ENCODE data around the gene DUSP6.
A peak's percentile ranks its signal among the peaks of the same experiment; 100 is the strongest.

The DUSP6 gene

DNA sequence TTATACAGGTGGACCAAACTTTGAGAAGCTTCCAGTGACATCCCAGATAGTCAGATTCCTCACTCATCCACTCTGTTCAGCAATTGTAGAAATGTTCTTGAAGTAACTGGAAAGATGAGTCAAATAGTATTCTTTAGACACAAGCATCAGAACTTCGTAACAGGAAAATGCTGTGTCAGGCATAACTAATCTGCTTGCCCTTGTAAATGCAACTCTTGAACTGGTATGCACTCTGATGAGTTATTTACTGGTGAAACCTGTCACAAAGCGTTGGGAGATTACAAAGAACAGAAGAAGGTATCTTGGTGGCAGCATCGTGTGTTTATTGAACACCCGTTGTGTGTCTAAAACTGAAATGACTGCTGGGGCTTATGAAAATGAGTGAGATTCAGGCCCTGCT, 10.8 kb upstream of the DUSP6 start:
- H3K36me3 Mint-ChIP-seq: no peaks in the 10 kb centered on the region
- no peak overlapping the region for H3K27ac Mint-ChIP-seq
- no peaks in the 10 kb centered on the region for H3K9me3 Mint-ChIP-seq
- no peak overlapping the region for H3K4me3 Mint-ChIP-seq
- no peaks in the 10 kb centered on the region for H3K4me1 Mint-ChIP-seq
- H3K27me3 Mint-ChIP-seq: peaks cover 2% of the 10 kb centered on the region

DNA sequence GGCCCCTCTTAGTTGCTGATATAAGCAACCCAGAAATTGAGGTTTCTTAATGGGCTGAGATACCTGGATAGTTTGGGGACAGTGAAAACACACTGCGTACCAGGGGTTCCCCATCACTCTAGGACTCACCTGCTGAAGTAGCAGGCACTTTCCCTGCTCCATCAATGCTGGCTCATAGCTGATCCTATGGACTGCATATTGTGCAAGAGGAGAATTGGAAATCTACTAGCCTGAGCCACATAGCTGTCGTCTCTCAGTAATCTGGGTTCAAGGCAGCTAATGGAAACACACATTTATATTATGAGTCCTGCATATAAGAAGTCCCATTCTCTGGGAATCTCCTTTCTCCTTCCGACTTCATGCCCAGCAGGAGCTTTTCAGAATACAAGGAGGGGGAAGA, 7.3 kb upstream of the DUSP6 start:
- peaks cover 2% of the 10 kb centered on the region for H3K27me3 Mint-ChIP-seq
- H3K4me3 Mint-ChIP-seq: no peak overlapping the region
- H3K27ac Mint-ChIP-seq: no peak overlapping the region
- H3K4me1 Mint-ChIP-seq: peaks cover 14% of the 10 kb centered on the region
- no peaks in the 10 kb centered on the region for H3K36me3 Mint-ChIP-seq
- H3K9me3 Mint-ChIP-seq: no peaks in the 10 kb centered on the region

DNA sequence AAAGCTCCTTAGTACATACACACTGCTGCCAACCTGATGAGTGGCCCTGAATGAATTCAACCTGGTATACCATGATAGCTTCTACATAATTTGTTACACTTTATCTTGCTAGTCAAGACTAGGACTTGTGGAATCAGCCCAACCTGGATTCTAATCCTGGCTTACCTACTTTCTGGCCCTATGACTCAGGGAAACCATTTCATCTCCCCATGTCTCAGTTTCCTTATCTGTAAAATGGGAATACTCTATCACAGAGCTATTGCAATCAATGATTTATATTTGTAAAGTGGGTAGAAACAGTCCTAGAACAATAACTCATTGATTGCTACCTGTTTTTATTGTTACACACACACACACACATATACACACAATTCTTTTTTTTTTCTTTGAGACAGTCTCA, 6.5 kb upstream of the DUSP6 start:
- no peaks in the 10 kb centered on the region for H3K36me3 Mint-ChIP-seq
- H3K9me3 Mint-ChIP-seq: no peaks in the 10 kb centered on the region
- peaks cover 2% of the 10 kb centered on the region for H3K27me3 Mint-ChIP-seq
- H3K4me1 Mint-ChIP-seq: peaks cover 19% of the 10 kb centered on the region
- no peak overlapping the region for H3K4me3 Mint-ChIP-seq
- H3K27ac Mint-ChIP-seq: no peak overlapping the region

DNA sequence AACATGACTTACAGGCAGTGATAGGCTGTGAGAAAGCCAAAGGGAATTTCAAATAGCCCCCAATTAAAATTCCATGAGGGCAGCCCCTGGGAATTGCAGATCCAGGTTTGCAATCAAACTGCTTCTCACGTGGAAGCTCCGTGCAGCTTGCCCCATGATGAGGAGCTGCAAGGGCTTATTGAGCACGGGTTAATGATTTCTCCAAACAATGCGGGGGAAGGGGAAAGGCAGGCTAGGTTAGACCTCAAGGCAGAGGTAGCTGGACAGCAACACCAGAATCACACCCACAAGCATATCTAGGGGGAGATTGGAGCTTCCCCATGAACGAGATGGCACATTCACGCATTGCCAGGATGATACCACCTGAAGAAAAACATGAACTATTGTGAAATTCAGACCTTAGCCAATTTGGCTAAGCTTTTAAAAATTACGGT, 5.0 kb upstream of the DUSP6 start:
- Mint-ChIP-seq H3K9me3 (no peaks in the 10 kb centered on the region), H3K27ac (no peak overlapping the region), H3K4me1 (peaks cover 23% of the 10 kb centered on the region), H3K4me3 (no peak overlapping the region), H3K27me3 (peaks cover 2% of the 10 kb centered on the region), H3K36me3 (no peaks in the 10 kb centered on the region)

DNA sequence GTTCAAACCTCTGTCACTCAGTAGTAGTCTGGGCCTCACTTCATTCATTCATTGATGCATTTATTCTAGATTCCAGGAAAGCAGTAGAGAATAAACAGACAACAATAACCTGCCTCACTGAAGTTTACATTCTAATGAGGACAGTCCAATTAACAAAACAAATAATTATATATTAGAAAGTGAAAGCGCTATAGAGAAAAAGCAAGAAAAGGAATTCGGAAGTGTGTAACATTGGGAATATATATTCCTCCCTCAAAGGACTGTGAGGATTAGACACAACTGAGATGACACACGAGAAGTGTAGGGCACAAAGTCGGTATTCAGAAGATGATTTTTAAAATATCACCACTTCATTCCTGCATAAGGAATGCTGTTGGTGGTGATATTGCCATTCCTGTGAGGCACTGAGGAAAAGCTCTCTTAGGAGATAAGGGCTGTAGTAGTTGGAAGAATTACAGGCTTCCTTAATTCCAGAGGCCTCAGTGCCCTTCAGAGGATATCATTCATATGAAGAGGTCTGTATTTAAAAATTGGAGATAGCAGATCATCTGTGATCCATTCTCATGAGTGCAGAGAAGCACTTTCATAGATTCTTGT, 3.9 kb upstream of the DUSP6 start:
- no peak overlapping the region for H3K27ac Mint-ChIP-seq
- no peaks in the 10 kb centered on the region for H3K27me3 Mint-ChIP-seq
- H3K4me3 Mint-ChIP-seq: no peak overlapping the region

DNA sequence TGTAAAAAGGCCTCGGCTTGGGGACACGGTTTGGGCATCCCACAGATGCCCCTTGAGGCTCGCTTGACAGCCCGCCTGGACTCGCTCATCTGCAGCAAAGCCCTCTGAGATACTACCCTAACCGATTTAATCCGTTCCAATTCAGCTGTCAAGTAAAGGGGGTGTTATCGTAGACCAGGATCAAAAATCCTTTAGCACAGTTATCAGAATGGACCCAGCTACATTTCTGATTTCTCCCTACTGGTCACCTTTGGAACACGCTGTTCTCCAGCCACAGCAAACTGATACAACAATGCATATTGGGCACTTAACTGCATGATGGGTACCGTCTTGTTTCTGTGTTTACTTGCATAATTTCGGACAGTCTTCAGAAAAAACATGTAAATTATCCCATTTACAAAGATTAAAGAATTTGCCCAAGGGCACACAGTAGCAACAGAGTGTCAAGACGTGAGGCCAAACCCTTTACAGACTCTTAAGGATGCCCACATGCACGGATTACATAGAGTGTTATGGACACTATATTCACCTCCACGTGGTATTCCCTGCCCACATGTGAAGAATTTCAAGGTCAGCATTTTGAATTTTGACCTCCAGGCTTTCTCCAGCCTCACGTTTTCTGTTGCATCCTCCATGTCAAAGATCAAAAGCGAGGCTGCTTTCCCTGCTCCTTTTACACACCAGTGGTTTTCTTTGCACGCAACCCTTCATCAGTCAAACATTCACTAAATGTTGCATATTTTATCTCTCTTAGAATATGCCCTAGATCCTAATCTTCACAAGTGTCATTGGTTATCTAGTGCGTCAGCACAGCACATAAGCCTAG, 3.2 kb upstream of the DUSP6 start:
- Mint-ChIP-seq H3K27ac (no peak overlapping the region), H3K36me3 (no peaks in the 10 kb centered on the region), H3K27me3 (no peaks in the 10 kb centered on the region), H3K9me3 (no peaks in the 10 kb centered on the region), H3K4me1 (peaks cover 28% of the 10 kb centered on the region), H3K4me3 (peak overlapping the region; percentile 96)

More for the DNA sequence above, 3.9 kb upstream of the DUSP6 start:
- Mint-ChIP-seq H3K36me3 (no peaks in the 10 kb centered on the region), H3K9me3 (no peaks in the 10 kb centered on the region), H3K4me1 (peaks cover 24% of the 10 kb centered on the region)

DNA sequence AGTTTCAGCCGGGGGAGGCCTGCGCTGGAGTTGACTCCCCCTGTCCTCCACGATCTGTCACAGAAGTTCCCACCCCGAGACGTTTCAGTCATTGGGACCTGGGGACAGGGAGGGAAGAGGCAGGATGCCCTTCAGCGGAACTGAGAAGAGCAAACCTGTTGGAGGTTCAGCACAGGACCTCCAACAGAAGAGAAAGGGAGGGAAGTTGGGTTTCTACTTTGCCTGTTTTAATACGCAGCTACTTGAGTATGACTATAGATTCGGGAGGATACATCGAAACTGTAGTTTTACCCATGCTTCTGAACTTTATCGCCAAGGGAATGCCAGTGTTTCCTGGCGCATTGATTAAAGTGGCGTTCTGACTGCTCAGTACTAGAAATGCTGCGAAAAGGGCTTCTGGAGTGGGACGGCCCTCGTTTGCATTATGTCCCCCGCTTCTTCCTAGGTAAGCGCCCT, 2.3 kb upstream of the DUSP6 start:
- no peaks in the 10 kb centered on the region for H3K27me3 Mint-ChIP-seq
- peak overlapping the region; percentile 96 for H3K4me3 Mint-ChIP-seq
- peaks cover 35% of the 10 kb centered on the region for H3K4me1 Mint-ChIP-seq
- H3K9me3 Mint-ChIP-seq: no peaks in the 10 kb centered on the region
- H3K36me3 Mint-ChIP-seq: no peaks in the 10 kb centered on the region
- H3K27ac Mint-ChIP-seq: peak overlapping the region; percentile 86

DNA sequence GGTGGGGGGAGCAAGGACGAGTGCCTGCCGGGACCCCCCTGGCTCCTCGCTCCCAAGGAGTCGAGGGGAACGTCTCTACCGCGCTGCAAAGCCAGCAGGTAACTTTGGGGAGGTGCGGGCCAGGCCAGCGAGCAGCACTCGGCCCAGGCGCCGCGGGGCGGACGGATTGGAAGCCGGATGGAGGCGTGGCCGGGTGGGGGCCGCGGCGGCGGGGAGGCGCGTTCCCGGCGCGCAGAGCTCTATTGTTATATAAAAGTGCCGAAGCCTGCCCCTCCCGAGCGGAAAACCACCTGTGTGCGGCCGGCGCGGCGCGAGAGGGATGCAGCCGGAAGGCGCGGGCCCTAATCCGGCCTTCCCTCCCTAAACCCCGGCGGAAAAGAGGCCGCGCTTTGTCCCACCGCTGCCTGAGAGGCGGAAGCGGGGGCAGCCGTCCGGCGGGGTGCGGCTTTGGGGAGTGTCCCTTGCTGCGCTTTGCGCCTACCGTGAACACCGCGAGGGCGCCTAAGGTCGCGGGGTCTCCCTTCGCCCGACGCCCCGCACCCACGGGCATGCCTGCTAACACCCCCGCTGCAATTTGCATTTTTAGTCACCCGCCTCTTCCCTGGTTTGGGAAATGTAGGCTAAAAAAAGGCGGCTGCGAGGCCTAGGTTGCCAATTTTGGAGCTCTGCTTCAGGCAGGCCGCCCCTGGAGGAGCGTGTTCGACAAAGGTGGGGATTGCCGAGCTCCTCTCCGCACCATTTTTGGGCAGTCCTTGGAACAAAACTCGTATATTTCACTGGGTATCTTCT, 1.7 kb upstream of the DUSP6 start:
- Mint-ChIP-seq H3K36me3 (no peaks in the 10 kb centered on the region), H3K27ac (peak overlapping the region; percentile 86), H3K4me1 (peaks cover 41% of the 10 kb centered on the region), H3K27me3 (no peaks in the 10 kb centered on the region), H3K9me3 (no peaks in the 10 kb centered on the region), H3K4me3 (peak overlapping the region; percentile 96)

DNA sequence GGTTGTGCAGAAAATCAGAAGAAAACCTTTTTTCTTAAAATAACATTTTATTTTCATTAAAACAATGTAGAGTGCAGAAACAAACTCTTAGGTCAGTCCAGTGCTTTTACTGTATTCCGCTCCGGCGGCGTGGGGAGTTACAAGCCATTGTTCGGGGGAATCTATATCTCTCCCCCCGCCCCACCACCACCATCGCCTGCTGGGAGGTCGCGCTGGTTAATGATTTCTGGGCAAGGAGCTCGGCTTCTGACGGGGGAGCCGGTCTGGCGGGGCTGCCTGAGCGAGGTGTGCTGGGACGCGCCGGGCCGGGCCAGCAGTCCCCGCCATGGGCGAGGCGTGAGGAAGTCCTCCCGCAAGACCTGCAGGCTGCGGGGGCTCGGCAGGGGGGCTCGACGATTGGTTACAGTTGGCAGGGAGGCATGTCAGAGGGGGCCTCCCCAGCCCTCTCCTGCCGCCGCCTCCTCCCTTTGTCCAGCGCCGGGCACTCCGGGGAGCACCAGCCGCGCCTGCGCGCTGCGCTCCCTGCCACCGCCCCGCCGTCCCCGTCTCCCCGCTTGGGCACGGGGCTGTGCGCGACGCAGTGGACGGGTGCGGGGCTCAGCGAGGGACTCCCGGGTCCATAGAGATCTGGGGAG, 1.0 kb upstream of the DUSP6 start:
- peaks cover under 1% of the 10 kb centered on the region for H3K36me3 Mint-ChIP-seq
- peak overlapping the region; percentile 96 for H3K4me3 Mint-ChIP-seq
- H3K9me3 Mint-ChIP-seq: no peaks in the 10 kb centered on the region
- H3K27ac Mint-ChIP-seq: no peak overlapping the region
- no peaks in the 10 kb centered on the region for H3K27me3 Mint-ChIP-seq
- H3K4me1 Mint-ChIP-seq: peaks cover 48% of the 10 kb centered on the region

DNA sequence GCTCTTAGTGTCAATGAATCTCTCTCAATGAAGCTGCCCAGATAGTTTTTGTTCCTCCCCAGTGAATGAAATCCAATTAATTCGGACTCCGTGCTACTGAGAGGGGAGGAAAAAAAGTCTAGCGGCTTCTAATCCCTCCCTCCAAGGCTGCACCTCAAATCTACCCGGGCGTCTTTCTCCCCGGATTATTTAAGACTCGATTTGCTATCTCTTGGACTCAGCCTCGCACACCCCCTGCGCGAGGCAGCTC, 134 bp downstream of the DUSP6 start:
- Mint-ChIP-seq H3K36me3 (peaks cover 2% of the 10 kb centered on the region), H3K27me3 (no peaks in the 10 kb centered on the region), H3K9me3 (no peaks in the 10 kb centered on the region), H3K4me3 (peak overlapping the region; percentile 96), H3K27ac (peak overlapping the region; percentile 85), H3K4me1 (peaks cover 60% of the 10 kb centered on the region)

DNA sequence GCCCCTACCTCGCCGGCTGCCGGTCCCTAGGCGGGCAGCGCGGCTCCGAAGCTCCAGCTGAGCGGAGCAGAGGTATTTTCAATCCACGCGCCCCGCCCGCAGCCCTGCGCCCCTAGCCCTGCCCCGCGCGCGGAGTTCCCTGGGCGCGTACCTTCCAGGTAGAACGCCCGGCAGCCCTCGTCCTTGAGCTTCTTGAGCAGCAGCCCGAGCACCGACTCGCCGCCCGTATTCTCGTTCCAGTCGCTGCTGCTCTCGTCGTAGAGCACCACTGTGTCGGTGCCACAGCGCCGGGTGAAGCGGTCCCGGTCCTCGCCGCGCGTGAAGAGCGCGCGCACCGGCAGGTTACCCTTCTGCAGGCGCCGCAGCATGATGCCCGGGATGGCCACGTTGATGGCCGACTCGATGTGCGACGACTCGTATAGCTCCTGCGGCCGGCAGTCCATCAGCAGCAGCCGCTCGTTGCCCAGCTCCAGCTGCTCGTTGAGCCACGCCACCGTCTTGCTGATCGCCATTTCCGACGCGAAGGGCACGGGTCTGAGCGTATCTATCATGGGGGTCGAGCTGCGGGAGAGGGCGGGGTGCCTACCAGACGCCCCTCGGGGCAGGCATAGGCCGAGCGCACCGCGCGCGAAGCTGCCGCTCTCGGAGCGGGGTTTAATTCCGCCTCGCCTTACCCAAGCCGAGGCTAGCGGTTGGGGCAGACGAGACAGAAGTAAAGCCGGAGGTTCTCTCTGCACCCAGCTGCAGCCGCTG, 636 bp downstream of the DUSP6 start:
- H3K9me3 Mint-ChIP-seq: no peaks in the 10 kb centered on the region
- H3K4me1 Mint-ChIP-seq: peaks cover 65% of the 10 kb centered on the region
- no peaks in the 10 kb centered on the region for H3K27me3 Mint-ChIP-seq
- H3K27ac Mint-ChIP-seq: peak overlapping the region; percentile 85
- H3K36me3 Mint-ChIP-seq: peaks cover 2% of the 10 kb centered on the region
- H3K4me3 Mint-ChIP-seq: peak overlapping the region; percentile 96

DNA sequence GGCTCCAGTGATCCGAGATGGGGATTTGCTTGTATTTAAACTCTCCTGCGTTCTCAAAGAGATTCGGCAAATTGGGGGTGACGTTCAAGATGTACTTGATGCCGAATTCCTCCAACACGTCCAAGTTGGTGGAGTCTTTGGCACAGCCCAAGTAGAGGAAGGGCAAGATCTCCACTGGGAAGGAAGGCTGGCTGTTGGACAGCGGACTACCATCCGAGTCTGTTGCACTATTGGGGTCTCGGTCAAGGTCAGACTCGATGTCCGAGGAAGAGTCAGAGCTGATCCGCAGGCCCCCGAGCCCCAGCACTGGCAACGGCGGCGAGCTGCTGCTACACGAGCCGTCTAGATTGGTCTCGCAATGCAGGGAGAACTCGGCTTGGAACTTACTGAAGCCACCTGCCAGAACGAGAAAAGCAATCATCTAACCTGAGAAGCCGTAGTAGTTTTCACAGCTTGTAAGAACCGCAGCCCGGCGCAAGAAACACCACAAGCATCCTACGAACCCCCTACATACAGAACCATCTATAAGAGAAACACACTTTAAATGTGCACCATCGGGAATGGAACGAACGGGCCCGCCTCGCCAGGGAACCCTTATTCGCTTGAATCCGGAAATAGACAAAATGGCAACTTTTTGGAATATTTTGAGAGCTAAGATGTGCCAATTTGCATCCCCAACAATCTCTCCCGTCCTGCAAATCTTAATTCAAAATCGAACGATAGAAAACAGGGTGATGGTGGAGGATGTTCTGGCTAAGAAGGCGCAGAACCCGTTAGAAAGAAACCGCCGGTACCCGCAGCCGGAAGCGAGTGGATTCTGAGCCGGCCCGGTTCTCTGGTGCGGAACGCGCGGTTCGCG, 1.4 kb downstream of the DUSP6 start:
- peak overlapping the region; percentile 73 for H3K27ac Mint-ChIP-seq
- H3K4me3 Mint-ChIP-seq: peak overlapping the region; percentile 96
- H3K4me1 Mint-ChIP-seq: peaks cover 71% of the 10 kb centered on the region
- H3K36me3 Mint-ChIP-seq: peaks cover 2% of the 10 kb centered on the region
- H3K27me3 Mint-ChIP-seq: no peaks in the 10 kb centered on the region
- H3K9me3 Mint-ChIP-seq: no peaks in the 10 kb centered on the region

DNA sequence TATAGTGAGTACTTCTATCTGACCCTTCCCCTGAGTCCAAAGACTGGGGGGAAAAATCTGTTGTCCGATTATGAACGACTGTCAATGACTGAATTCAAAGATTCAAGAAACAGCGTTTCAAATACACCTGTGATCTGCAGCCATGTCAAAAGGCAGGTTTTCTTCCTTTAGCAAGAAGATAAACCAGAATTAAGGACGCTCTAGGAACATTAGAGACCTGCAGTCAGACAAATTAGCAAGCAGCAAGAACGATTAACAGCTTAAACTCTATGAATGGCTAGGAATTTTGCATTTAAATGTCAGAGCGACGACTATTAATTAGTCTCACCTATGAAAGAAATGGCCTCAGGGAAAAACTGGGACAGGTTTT, 2.1 kb downstream of the DUSP6 start:
- Mint-ChIP-seq H3K36me3 (peaks cover 2% of the 10 kb centered on the region), H3K27ac (no peak overlapping the region), H3K27me3 (no peaks in the 10 kb centered on the region), H3K9me3 (no peaks in the 10 kb centered on the region), H3K4me1 (peaks cover 68% of the 10 kb centered on the region), H3K4me3 (peak overlapping the region; percentile 96)

DNA sequence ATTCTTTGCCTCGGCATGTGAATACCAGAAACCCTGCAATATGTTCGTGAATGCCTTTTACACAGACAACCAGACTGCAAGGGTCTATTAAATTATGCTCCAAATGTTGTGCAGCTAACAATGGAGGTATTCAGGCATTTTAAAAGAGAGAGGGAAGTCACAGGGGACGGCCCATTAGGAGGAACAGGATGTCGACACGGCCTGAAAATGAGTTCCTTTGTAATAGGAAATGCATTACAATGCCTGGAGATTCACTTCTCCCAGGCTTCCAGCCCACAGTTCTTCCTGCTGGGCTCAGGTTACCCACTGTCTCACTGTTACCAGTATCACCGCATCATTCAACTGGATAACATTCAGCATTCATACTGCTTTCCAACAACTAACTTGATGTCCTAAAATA, 2.5 kb downstream of the DUSP6 start:
- H3K4me1 Mint-ChIP-seq: peaks cover 64% of the 10 kb centered on the region
- peak overlapping the region; percentile 96 for H3K4me3 Mint-ChIP-seq
- H3K9me3 Mint-ChIP-seq: no peaks in the 10 kb centered on the region
- no peak overlapping the region for H3K27ac Mint-ChIP-seq
- peaks cover 2% of the 10 kb centered on the region for H3K36me3 Mint-ChIP-seq
- H3K27me3 Mint-ChIP-seq: no peaks in the 10 kb centered on the region
